Lung (tissue), 12 donors: ENCODE results near the gene RRN3. TPM values are rescaled to one million over a fixed set of nuclear protein-coding genes. Genes with fewer than 3 reads are reported as not detected.
"Not testable (repeated sequence)": the region's sequence is repeated elsewhere in the genome, so short reads cannot be mapped to it uniquely, and the experiment has no call there.

Experiments
- ATAC-seq: fragments of 200-7000 bp; cut with Tn5 transposase; one replicate; pipeline ENCODE4 v1.9.1; 2020; ENCODE audit warnings: moderate number of reproducible peaks; ENCODE audit not compliant: insufficient read depth, low FRiP score
- DNase-seq, 3 donors: peaks; one replicate each; pipeline ENCODE4 v3.0.0-alpha.2; 2013 to 2017
- H3K27ac ChIP-seq, 2 donors: one replicate each; pipeline ENCODE4 v1.5.1; 2013; ENCODE audit warnings: mild to moderate bottlenecking in 2 of 2, moderate library complexity in 2 of 2, control low read depth in 1 of 2, inconsistent platforms in 1 of 2, low read depth in 1 of 2, low read length in 1 of 2
- H3K27me3 ChIP-seq, 3 donors: one replicate each; pipeline ENCODE4 v1.5.1; 2013; ENCODE audit warnings: low read length in 2 of 3; ENCODE audit not compliant: control insufficient read depth in 3 of 3, insufficient read depth in 3 of 3
- H3K36me3 ChIP-seq, 4 donors: one replicate each; pipeline ENCODE4 v1.5.1; 2013; ENCODE audit warnings: low read length in 4 of 4, mild to moderate bottlenecking in 1 of 4, moderate library complexity in 1 of 4; ENCODE audit not compliant: control insufficient read depth in 4 of 4, insufficient read depth in 4 of 4
- H3K4me1 ChIP-seq, 5 donors: one replicate each; pipeline ENCODE4 v1.5.1; 2013; ENCODE audit warnings: low read length in 5 of 5, mild to moderate bottlenecking in 2 of 5, moderate library complexity in 1 of 5; ENCODE audit not compliant: control insufficient read depth in 5 of 5, insufficient read depth in 5 of 5
- H3K4me3 ChIP-seq: one replicate; pipeline ENCODE4 v1.5.1; 2013; ENCODE audit warnings: mild to moderate bottlenecking, control low read depth, moderate library complexity
- H3K9ac ChIP-seq, 2 donors: one replicate each; pipeline ENCODE4 v1.5.1; 2013; ENCODE audit warnings: low read length in 2 of 2, control low read depth in 1 of 2; ENCODE audit not compliant: insufficient read depth in 1 of 2
- H3K9me3 ChIP-seq, 4 donors: one replicate each; pipeline ENCODE4 v1.5.1; 2013; ENCODE audit warnings: low read length in 3 of 4, mild to moderate bottlenecking in 1 of 4, moderate library complexity in 1 of 4; ENCODE audit not compliant: control insufficient read depth in 4 of 4, insufficient read depth in 3 of 4
- CTCF ChIP-seq: IDR thresholded peaks from 2 replicates; pipeline ENCODE4 v1.5.1; 2012; ENCODE audit warnings: mild to moderate bottlenecking; ENCODE audit errors: control extremely low read depth, extremely low read depth
- WGBS, 2 donors: extraction: QIAGEN DNeasy Blood & Tissue Kit; methylation state at CpG; one replicate each; pipeline ENCODE4 v1.1.7; 2013; 5-methylcytosine and 5-hydroxymethylcytosine counted together
- polyA plus RNA-seq, 2 donors: library from polyadenylated mRNA; stranded (reverse); fragments of 200-250 nt; gene quantifications; one replicate each; pipeline ENCODE4 v1.2.1, GENCODE V29; 2013
- total RNA-seq, 2 donors: library from RNA; depleted of rRNA in 1 of 2; stranded (reverse); fragments of >200 nt in 1 of 2; gene quantifications; one replicate each; pipeline ENCODE4 v1.2.1, GENCODE V29; 2014 to 2021
- donor health status: control.
- donor health status: control.
- donor health status: Bipolar disorder and iron deficiency.
- donor health status: healthy.
- donor health status: DM: yes; HTN: yes; CAD: no.

RRN3 gene
- total and polyA plus RNA-seq, 4 donors, result 11.1 to 43.1 (median 19.3) TPM

- TF ChIP-seq CTCF, result no peak
- no peak for DNase-seq
- H3K9me3 ChIP-seq, result peaks cover 0 to 2% (median 0%) of the 10 kb centered on the region in 4 donors
Measured at GRCh38 chr16:15053904-15054303, 40.2 kb downstream of the RRN3 start.

GRCh38 chr16:15052747-15053476 lies 41.2 kb downstream of the RRN3 start:
- Histone ChIP-seq H3K9ac (no peak overlapping the region), H3K9me3 (peaks cover 0 to 2% (median 0%) of the 10 kb centered on the region in 4 donors), H3K4me1 (peaks cover 0 to 13% (median 4%) of the 10 kb centered on the region in 5 donors), H3K36me3 (no peaks in the 10 kb centered on the region), H3K27ac (peak overlapping the region in 1 of 2 donors; percentile 52), H3K27me3 (no peaks in the 10 kb centered on the region), H3K4me3 (no peak overlapping the region)
- ATAC-seq (no peak), DNase-seq (no peak)
- WGBS, 2 donors, result 64 to 74% methylated on average over 10 of the region's 10 CpGs
- no peak for TF ChIP-seq CTCF

More at GRCh38 chr16:15053904-15054303, 40.2 kb downstream of the RRN3 start:
- no peaks in the 10 kb centered on the region for H3K27me3 ChIP-seq
- no peak for ATAC-seq
- 84 to 89% methylated on average over 9 to 10 of the region's 10 CpGs for WGBS, 2 donors
- no peak overlapping the region for H3K9ac ChIP-seq
- peaks cover 0 to 13% (median 4%) of the 10 kb centered on the region in 5 donors for H3K4me1 ChIP-seq
- no peak overlapping the region for H3K4me3 ChIP-seq
- no peak overlapping the region for H3K27ac ChIP-seq
- peaks cover 0 to 2% (median 0%) of the 10 kb centered on the region in 4 donors for H3K36me3 ChIP-seq

- 95 to 97% methylated on average over 9 of the region's 9 CpGs for WGBS, 2 donors
- no peak for ATAC-seq
- no peak overlapping the region for H3K4me3 ChIP-seq
Measured at GRCh38 chr16:15051387-15051951, 42.6 kb downstream of the RRN3 start.

GRCh38 chr16:15050440-15050839 lies 43.6 kb downstream of the RRN3 start:
- not testable (repeated sequence) for H3K9me3 ChIP-seq, DNase-seq, H3K27me3 ChIP-seq, ATAC-seq, H3K4me3 ChIP-seq, H3K27ac ChIP-seq, H3K9ac ChIP-seq
- peaks cover 0 to 13% (median 4%) of the 10 kb centered on the region in 5 donors for H3K4me1 ChIP-seq
- WGBS, 2 donors, result 80 to 100% methylated on average over 1 of the region's 1 CpG
- peaks cover 0 to 15% (median 9%) of the 10 kb centered on the region in 4 donors for H3K36me3 ChIP-seq

More at GRCh38 chr16:15051387-15051951, 42.6 kb downstream of the RRN3 start:
- H3K36me3 ChIP-seq, result peaks cover 0 to 9% (median 5%) of the 10 kb centered on the region in 4 donors
- DNase-seq, result no peak
- no peaks in the 10 kb centered on the region for H3K27me3 ChIP-seq
- TF ChIP-seq CTCF, result no peak
- peaks cover 0 to 2% (median 0%) of the 10 kb centered on the region in 4 donors for H3K9me3 ChIP-seq
- peaks cover 0 to 13% (median 4%) of the 10 kb centered on the region in 5 donors for H3K4me1 ChIP-seq
- H3K9ac ChIP-seq, result no peak overlapping the region
- no peak overlapping the region for H3K27ac ChIP-seq
